PC-3 (cell line): ENCODE measurements around the gene ERCC6L2.

ENCODE experiments used
- CTCF ChIP-seq: fragments of 300-600 bp; sonication (generic); conservative IDR thresholded peaks from 2 replicates; pipeline ENCODE4 v1.5.1; 2017; ENCODE audit warnings: antibody characterized with exemption, low read depth, mild to moderate bottlenecking, low read length
- EZH2 ChIP-seq: fragments of 300-600 bp; sonication (generic); IDR thresholded peaks from one replicate; pipeline ENCODE4 v1.6.1; 2017; ENCODE audit warnings: antibody characterized with exemption, mild to moderate bottlenecking, low read length; ENCODE audit not compliant: unreplicated experiment
- EZH2phosphoT487 ChIP-seq: fragments of 300-600 bp; sonication (generic); IDR thresholded peaks from 2 replicates; pipeline ENCODE4 v1.6.1; 2018; ENCODE audit warnings: mild to moderate bottlenecking, antibody characterized with exemption, low read length, borderline replicate concordance

- no peak for TF ChIP-seq CTCF
- TF ChIP-seq EZH2 = no peak
- TF ChIP-seq EZH2phosphoT487 = no peak
Measured at GRCh38 chr9:95891067-95891671, 15.7 kb downstream of the ERCC6L2 start.
